Retinal pigment epithelial cell (primary cell): ENCODE data around the gene H19.

Experiments
- DNase-seq: peaks from one replicate; pipeline ENCODE4 v3.0.0-alpha.2; 2010; ENCODE audit warnings: low read depth
- H3K4me3 ChIP-seq: 2 replicates; pipeline ENCODE4 v1.5.1; 2011; ENCODE audit warnings: mild to moderate bottlenecking, low read length, control low read depth, moderate library complexity
- TF ChIP-seq, protein P1 (sequence below): conservative IDR thresholded peaks from 2 replicates; pipeline ENCODE4 v1.5.1; 2011; ENCODE audit warnings: low read depth, low read length, control low read depth, inconsistent platforms

H19 gene

DNA sequence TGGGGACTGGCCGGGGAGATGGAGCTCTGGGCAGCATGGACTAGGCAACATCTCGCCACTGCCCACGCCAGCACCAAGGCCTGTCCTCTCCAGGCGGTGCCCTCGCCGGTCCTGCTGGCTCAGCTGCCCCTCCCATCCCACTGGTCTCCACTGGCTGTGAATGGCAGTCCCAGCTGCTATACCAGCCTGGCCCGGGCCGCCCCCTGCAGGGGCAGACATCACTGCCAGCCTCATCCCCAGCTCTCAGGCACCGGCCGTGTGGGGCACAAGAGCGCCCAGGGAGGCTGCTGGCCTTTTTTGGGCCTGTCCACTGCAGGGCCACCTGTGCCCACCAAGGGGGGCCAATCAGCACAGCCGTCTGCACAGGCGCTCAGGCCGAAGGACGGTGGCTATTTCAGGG is 30.1 kb upstream of the H19 start:
- no peak overlapping the region for H3K4me3 ChIP-seq
- TF ChIP-seq, protein P1, sequence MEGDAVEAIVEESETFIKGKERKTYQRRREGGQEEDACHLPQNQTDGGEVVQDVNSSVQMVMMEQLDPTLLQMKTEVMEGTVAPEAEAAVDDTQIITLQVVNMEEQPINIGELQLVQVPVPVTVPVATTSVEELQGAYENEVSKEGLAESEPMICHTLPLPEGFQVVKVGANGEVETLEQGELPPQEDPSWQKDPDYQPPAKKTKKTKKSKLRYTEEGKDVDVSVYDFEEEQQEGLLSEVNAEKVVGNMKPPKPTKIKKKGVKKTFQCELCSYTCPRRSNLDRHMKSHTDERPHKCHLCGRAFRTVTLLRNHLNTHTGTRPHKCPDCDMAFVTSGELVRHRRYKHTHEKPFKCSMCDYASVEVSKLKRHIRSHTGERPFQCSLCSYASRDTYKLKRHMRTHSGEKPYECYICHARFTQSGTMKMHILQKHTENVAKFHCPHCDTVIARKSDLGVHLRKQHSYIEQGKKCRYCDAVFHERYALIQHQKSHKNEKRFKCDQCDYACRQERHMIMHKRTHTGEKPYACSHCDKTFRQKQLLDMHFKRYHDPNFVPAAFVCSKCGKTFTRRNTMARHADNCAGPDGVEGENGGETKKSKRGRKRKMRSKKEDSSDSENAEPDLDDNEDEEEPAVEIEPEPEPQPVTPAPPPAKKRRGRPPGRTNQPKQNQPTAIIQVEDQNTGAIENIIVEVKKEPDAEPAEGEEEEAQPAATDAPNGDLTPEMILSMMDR = no peak
- no peak for DNase-seq

DNA sequence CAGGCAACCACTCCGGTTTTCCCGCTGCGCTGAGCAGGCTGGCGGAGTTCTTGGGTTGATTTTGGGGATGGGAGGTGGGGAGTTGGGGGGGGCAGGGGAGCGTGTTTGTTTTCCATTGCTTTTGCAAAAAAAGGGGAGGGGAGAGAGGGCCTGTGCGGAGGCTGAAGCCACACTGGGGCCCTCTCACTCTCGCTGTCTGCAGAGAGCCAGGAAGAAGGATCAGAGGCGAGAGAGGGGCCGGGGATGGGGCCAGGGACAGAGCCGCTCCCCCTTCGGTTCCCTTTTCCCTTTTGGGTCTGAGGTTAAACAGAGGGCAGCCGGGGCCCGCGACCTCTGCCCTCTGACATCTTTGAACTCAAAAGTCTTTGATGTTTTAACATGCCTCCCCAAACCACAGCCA is 17.4 kb upstream of the H19 start:
- TF ChIP-seq, protein P1 = no peak
- no peak overlapping the region for H3K4me3 ChIP-seq
- DNase-seq = no peak

DNA sequence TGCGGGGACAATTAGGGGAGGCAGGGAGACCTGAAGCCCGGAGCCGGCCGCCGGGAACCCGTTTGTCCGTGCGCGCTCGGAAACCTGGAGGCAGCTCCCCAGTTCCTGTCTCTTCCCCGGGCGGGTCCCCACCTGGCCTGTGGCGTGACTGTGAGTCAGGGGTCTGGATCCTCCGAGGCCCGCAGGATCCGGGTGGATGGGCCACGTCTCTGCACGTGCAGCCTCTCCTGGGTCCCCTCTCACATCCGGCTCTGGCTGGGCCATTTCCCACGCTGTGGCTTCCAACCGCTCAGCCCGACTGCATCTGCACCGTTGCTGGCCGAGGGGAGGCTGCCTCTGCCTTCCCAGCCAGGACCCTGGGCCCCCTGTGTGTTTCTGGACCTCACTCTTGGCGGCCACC is 14.8 kb upstream of the H19 start:
- no peak for DNase-seq
- TF ChIP-seq, protein P1 = no peak
- H3K4me3 ChIP-seq = no peak overlapping the region

DNA sequence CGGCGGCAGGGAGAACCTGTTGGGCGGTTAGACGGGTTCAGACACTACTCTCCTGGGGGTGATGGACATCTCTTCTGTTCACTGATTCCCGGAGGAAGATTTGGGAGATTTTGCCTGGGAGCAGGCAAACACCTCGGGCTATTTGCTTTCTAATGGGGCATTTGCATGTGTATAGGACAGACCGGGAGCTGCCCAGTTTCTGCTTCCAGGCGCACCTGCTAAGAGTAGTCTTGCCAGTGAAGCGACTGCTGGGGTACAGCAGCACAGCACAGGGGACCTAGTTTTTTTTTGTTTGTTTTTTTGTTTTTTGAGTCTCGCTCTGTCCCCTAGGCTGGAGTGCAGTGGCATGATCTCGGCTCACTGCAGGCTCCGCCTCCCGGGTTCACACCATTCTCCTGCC is 6.8 kb upstream of the H19 start:
- TF ChIP-seq, protein P1 = no peak
- no peak for DNase-seq
- H3K4me3 ChIP-seq = no peak overlapping the region

DNA sequence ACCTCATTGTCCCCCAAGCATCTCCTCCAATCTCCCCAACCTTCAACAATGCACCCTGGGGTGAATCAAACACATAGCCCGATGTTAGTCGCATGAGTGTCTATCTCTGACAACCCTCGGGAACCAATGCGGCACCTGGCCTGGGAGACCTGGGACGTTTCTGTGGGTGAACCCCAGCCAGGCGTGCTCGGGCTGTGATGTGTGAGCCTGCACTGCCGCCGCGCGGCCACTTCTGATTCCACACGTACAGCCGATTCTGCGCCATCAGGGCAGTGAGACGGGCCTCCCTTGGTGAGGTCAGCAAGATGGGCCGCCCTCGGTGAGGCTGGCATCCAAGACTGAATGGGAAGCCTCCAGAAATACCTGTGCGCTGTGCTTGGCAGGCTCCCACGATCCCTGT is 5.2 kb upstream of the H19 start:
- DNase-seq = no peak
- no peak overlapping the region for H3K4me3 ChIP-seq
- TF ChIP-seq, protein P1 = no peak

DNA sequence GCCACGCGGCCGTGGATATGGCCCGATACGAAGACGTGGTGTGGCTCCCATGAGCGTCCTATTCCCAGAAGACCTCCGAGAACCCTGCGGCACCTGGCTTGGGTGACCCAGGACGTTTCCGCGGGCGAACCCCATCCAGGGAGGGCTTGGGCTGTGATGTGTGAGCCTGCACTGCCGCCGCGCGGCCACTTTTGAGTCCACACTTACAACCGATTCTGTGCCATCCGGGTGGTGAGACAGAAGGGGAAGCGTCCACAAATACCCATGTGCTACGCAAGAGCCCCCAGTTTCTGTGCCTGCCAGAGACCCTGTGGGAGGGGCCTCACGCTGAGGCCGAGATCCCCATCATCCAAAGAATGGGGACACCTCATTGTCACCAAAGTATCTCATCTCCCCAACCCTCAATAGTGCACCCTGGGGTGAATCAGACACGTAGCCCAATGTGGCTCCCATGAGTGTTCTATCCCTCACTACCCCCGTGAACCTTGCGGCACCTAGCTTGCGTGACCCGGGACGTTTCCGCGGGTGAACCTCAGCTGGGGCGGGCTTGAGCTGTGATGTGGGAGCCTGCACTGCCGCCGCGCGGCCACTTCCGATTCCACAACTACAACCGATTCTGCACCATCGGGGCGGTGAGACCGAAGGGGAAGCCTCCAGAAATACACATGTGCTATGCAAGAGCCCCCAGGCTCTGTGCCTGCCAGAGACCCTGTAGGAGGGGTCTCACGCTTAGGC is 4.6 kb upstream of the H19 start:
- H3K4me3 ChIP-seq = no peak overlapping the region
- no peak for DNase-seq
- TF ChIP-seq, protein P1 = no peak

DNA sequence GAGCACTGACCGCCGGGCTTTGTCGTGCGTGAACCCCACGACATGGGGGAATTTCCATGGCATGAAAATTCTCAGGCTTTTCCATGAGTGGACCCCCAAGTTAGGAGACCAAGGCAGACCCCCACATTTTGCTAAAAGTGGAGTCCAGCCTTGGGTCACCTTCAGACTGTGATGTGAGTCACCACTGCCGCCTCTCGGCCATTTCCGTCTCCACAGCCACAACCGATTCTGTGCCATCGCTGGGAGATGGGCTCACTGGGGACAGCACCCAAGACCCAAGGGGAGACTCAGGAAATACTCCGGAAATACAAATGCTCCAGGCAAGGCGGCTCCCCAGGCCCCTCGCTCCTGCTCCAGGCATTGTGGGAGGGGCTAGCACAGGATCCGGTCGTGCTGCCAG is 1.2 kb upstream of the H19 start:
- H3K4me3 ChIP-seq = no peak overlapping the region
- DNase-seq = no peak
- TF ChIP-seq, protein P1 = no peak
